Activated naive CD4-positive, alpha-beta T cell treated with anti-CD3 and anti-CD28 coated beads, Interleukin-2, amount 50 U/mL, for 72 hours (primary cell): ENCODE data around the gene HSD17B3. TPM values are rescaled to one million over a fixed set of nuclear protein-coding genes. Genes with fewer than 3 reads are reported as not detected.
"Not testable (repeated sequence)": the region's sequence is repeated elsewhere in the genome, so short reads cannot be mapped to it uniquely, and the experiment has no call there.

ENCODE experiments used
- ATAC-seq, 2 donors: fragments of 150-1000 bp; cut with Tn5 transposase; 2 replicates each; pipeline ENCODE4 v1.10.0; 2021; ENCODE audit warnings: mild to moderate bottlenecking in 2 of 2, moderate library complexity in 2 of 2
- DNase-seq, 2 donors: peaks; one replicate each; pipeline ENCODE4 v3.0.0; 2021 to 2022; ENCODE audit warnings: low spot score in 2 of 2
- H3K27ac Mint-ChIP-seq, 2 donors: one replicate each; pipeline ENCODE4 v1.8.0; 2022; ENCODE audit warnings: mild to moderate bottlenecking in 2 of 2, mixed read lengths in 2 of 2
- H3K36me3 Mint-ChIP-seq, 2 donors: one replicate each; pipeline ENCODE4 v1.8.0; 2022; ENCODE audit warnings: mixed read lengths in 2 of 2
- H3K9me3 Mint-ChIP-seq, 2 donors: one replicate each; pipeline ENCODE4 v1.8.0; 2022; ENCODE audit warnings: mixed read lengths in 2 of 2
- total RNA-seq, 2 donors: library from RNA; stranded (reverse); gene quantifications; one replicate each; pipeline ENCODE4 v1.2.3, GENCODE V29; 2022

The HSD17B3 gene
- total RNA-seq, 2 donors from 2014 or later, result not detected

- H3K27ac Mint-ChIP-seq, result no peak overlapping the region
- no peak for DNase-seq
- ATAC-seq, result no peak
- H3K9me3 Mint-ChIP-seq, result no peaks in the 10 kb centered on the region
- H3K36me3 Mint-ChIP-seq, result no peaks in the 10 kb centered on the region
Measured at GRCh38 chr9:96320749-96321280, 18.8 kb upstream of the HSD17B3 start.

- no peak overlapping the region for H3K27ac Mint-ChIP-seq
- no peaks in the 10 kb centered on the region for H3K36me3 Mint-ChIP-seq
- ATAC-seq (no peak), DNase-seq (no peak)
- no peaks in the 10 kb centered on the region for H3K9me3 Mint-ChIP-seq
Measured at GRCh38 chr9:96318921-96319565, 17.1 kb upstream of the HSD17B3 start.

GRCh38 chr9:96317335-96317980 lies 15.5 kb upstream of the HSD17B3 start:
- Mint-ChIP-seq H3K27ac (no peak overlapping the region), H3K9me3 (peaks cover 6% of the 10 kb centered on the region in 2 donors), H3K36me3 (peaks cover 10 to 16% of the 10 kb centered on the region in 2 donors)
- DNase-seq (peak in 1 of 2 donors; percentile 27), ATAC-seq (peak; percentile 41 to 44)

- peaks cover 22 to 25% of the 10 kb centered on the region in 2 donors for H3K36me3 Mint-ChIP-seq
- no peak overlapping the region for H3K27ac Mint-ChIP-seq
- H3K9me3 Mint-ChIP-seq, result peaks cover 13 to 20% of the 10 kb centered on the region in 2 donors
- DNase-seq (no peak), ATAC-seq (no peak)
Measured at GRCh38 chr9:96309850-96310249, 7.9 kb upstream of the HSD17B3 start.

GRCh38 chr9:96306958-96307357 lies 5.0 kb upstream of the HSD17B3 start:
- peaks cover 6 to 14% of the 10 kb centered on the region in 2 donors for H3K9me3 Mint-ChIP-seq
- ATAC-seq, H3K27ac Mint-ChIP-seq, H3K36me3 Mint-ChIP-seq, DNase-seq: not testable (repeated sequence)

- DNase-seq (no peak), ATAC-seq (no peak)
- Mint-ChIP-seq H3K27ac (no peak overlapping the region), H3K9me3 (peaks cover 0 to 5% of the 10 kb centered on the region in 2 donors), H3K36me3 (no peaks in the 10 kb centered on the region)
Measured at GRCh38 chr9:96305171-96305570, 3.2 kb upstream of the HSD17B3 start.

GRCh38 chr9:96304230-96304629 lies 2.3 kb upstream of the HSD17B3 start:
- Mint-ChIP-seq H3K36me3 (no peaks in the 10 kb centered on the region), H3K9me3 (peaks cover 0 to 5% of the 10 kb centered on the region in 2 donors)

GRCh38 chr9:96299823-96300222 lies 2.2 kb downstream of the HSD17B3 start:
- DNase-seq, result no peak
- ATAC-seq, result no peak
- Mint-ChIP-seq H3K9me3 (peaks cover 0 to 5% of the 10 kb centered on the region in 2 donors), H3K36me3 (no peaks in the 10 kb centered on the region), H3K27ac (no peak overlapping the region)

More at GRCh38 chr9:96304230-96304629, 2.3 kb upstream of the HSD17B3 start:
- DNase-seq (no peak), ATAC-seq (no peak)
- H3K27ac Mint-ChIP-seq, result no peak overlapping the region

- ATAC-seq (no peak), DNase-seq (no peak)
- Mint-ChIP-seq H3K9me3 (no peaks in the 10 kb centered on the region), H3K36me3 (no peaks in the 10 kb centered on the region), H3K27ac (no peak overlapping the region)
Measured at GRCh38 chr9:96294159-96294545, 7.8 kb downstream of the HSD17B3 start.

GRCh38 chr9:96293498-96294158 lies 8.3 kb downstream of the HSD17B3 start:
- no peak overlapping the region for H3K27ac Mint-ChIP-seq
- H3K9me3 Mint-ChIP-seq, result no peaks in the 10 kb centered on the region
- DNase-seq, result no peak
- no peaks in the 10 kb centered on the region for H3K36me3 Mint-ChIP-seq
- no peak for ATAC-seq

- H3K36me3 Mint-ChIP-seq, result peaks cover 5 to 6% of the 10 kb centered on the region in 2 donors
- peaks cover 0 to 4% of the 10 kb centered on the region in 2 donors for H3K9me3 Mint-ChIP-seq
- ATAC-seq (no peak), DNase-seq (no peak)
- H3K27ac Mint-ChIP-seq, result no peak overlapping the region
Measured at GRCh38 chr9:96289392-96289791, 12.6 kb downstream of the HSD17B3 start.

- no peak overlapping the region for H3K27ac Mint-ChIP-seq
- H3K36me3 Mint-ChIP-seq, result peaks cover 5 to 6% of the 10 kb centered on the region in 2 donors
- H3K9me3 Mint-ChIP-seq, result peaks cover 4% of the 10 kb centered on the region in 2 donors
- DNase-seq (no peak), ATAC-seq (no peak)
Measured at GRCh38 chr9:96281641-96282040, 20.3 kb downstream of the HSD17B3 start.

GRCh38 chr9:96279932-96280331 lies 22.0 kb downstream of the HSD17B3 start:
- peaks cover 10 to 13% of the 10 kb centered on the region in 2 donors for H3K9me3 Mint-ChIP-seq
- ATAC-seq (no peak), DNase-seq (no peak)
- H3K27ac Mint-ChIP-seq, result no peak overlapping the region
- peaks cover 2 to 5% of the 10 kb centered on the region in 2 donors for H3K36me3 Mint-ChIP-seq

- Mint-ChIP-seq H3K27ac (no peak overlapping the region), H3K9me3 (peaks cover 22 to 25% of the 10 kb centered on the region in 2 donors), H3K36me3 (peaks cover 19 to 21% of the 10 kb centered on the region in 2 donors)
- DNase-seq (no peak), ATAC-seq (no peak)
Measured at GRCh38 chr9:96274939-96275338, 27.0 kb downstream of the HSD17B3 start.

- H3K27ac Mint-ChIP-seq, result no peak overlapping the region
- no peak for ATAC-seq
- H3K9me3 Mint-ChIP-seq, result peaks cover 15 to 20% of the 10 kb centered on the region in 2 donors
- peaks cover 19% of the 10 kb centered on the region in 2 donors for H3K36me3 Mint-ChIP-seq
- no peak for DNase-seq
Measured at GRCh38 chr9:96270236-96270744, 31.7 kb downstream of the HSD17B3 start.

- no peaks in the 10 kb centered on the region for H3K36me3 Mint-ChIP-seq
- H3K27ac Mint-ChIP-seq, result no peak overlapping the region
- DNase-seq (no peak), ATAC-seq (no peak)
- no peaks in the 10 kb centered on the region for H3K9me3 Mint-ChIP-seq
Measured at GRCh38 chr9:96258967-96259366, 43.0 kb downstream of the HSD17B3 start.

GRCh38 chr9:96256800-96257199 lies 45.2 kb downstream of the HSD17B3 start:
- no peak for DNase-seq
- H3K9me3 Mint-ChIP-seq, result no peaks in the 10 kb centered on the region
- no peaks in the 10 kb centered on the region for H3K36me3 Mint-ChIP-seq
- H3K27ac Mint-ChIP-seq, result no peak overlapping the region
- ATAC-seq, result no peak
